H9 (cell line): ENCODE measurements around the gene ACOT13. TPM values are rescaled to one million over a fixed set of nuclear protein-coding genes. Genes with fewer than 3 reads are reported as not detected.

ENCODE experiments used
- DNase-seq: peaks from one replicate; pipeline ENCODE4 v3.0.0-alpha.2; 2017
- H2AFZ ChIP-seq: one replicate; pipeline ENCODE4 v1.6.1; 2013; ENCODE audit warnings: mild to moderate bottlenecking, low read length, control low read depth, moderate library complexity
- H2AK5ac ChIP-seq: 2 replicates; pipeline ENCODE4 v1.6.1; 2013; ENCODE audit warnings: low read length, control low read depth, mixed read lengths; ENCODE audit not compliant: insufficient read length
- H2BK120ac ChIP-seq: one replicate; pipeline ENCODE4 v1.6.1; 2013; ENCODE audit warnings: low read depth, mild to moderate bottlenecking, low read length, control low read depth, inconsistent platforms; ENCODE audit not compliant: poor library complexity, severe bottlenecking
- H2BK12ac ChIP-seq: 2 replicates; pipeline ENCODE4 v1.6.1; 2013; ENCODE audit warnings: low read length, control low read depth, mixed read lengths, low read depth; ENCODE audit not compliant: insufficient read length
- H2BK15ac ChIP-seq: 2 replicates; pipeline ENCODE4 v1.6.1; 2013; ENCODE audit warnings: low read depth, low read length, control low read depth
- H2BK20ac ChIP-seq: one replicate; pipeline ENCODE4 v1.6.1; 2013; ENCODE audit warnings: low read depth, mild to moderate bottlenecking, low read length, control low read depth, inconsistent platforms; ENCODE audit not compliant: poor library complexity, severe bottlenecking
- H2BK5ac ChIP-seq: 2 replicates; pipeline ENCODE4 v1.6.1; 2013; ENCODE audit warnings: low read length, control low read depth, mixed read lengths; ENCODE audit not compliant: insufficient read length
- H3K14ac ChIP-seq: 2 replicates; pipeline ENCODE4 v1.6.1; 2013; ENCODE audit warnings: low read length, control low read depth; ENCODE audit not compliant: insufficient read depth
- H3K18ac ChIP-seq: 2 replicates; pipeline ENCODE4 v1.6.1; 2013; ENCODE audit warnings: low read depth, mild to moderate bottlenecking, mixed read lengths, low read length, control low read depth; ENCODE audit not compliant: insufficient read length
- H3K23ac ChIP-seq: 2 replicates; pipeline ENCODE4 v1.6.1; 2013; ENCODE audit warnings: low read length, control low read depth, mixed read lengths, low read depth; ENCODE audit not compliant: insufficient read length
- H3K23me2 ChIP-seq: 2 replicates; pipeline ENCODE4 v1.6.1; 2013; ENCODE audit warnings: low read depth, mild to moderate bottlenecking, mixed read lengths, low read length, control low read depth; ENCODE audit not compliant: insufficient read length, poor library complexity, severe bottlenecking
- H3K27ac ChIP-seq: 2 replicates; pipeline ENCODE4 v1.5.1; 2013; ENCODE audit warnings: low read length, control low read depth, mixed read lengths, low read depth; ENCODE audit not compliant: insufficient read length
- H3K27me3 ChIP-seq: 2 replicates; pipeline ENCODE4 v1.6.1; 2013; ENCODE audit warnings: low read length, control low read depth, inconsistent platforms; ENCODE audit not compliant: insufficient read depth
- H3K4ac ChIP-seq: 2 replicates; pipeline ENCODE4 v1.6.1; 2013; ENCODE audit warnings: low read depth, mild to moderate bottlenecking, control low read depth, inconsistent platforms, low read length, moderate library complexity
- H3K4me1 ChIP-seq: 2 replicates; pipeline ENCODE4 v1.6.1; 2013; ENCODE audit warnings: low read length, control low read depth, inconsistent platforms; ENCODE audit not compliant: insufficient read depth
- H3K4me2 ChIP-seq: 2 replicates; pipeline ENCODE4 v1.6.1; 2013; ENCODE audit warnings: low read length, control low read depth, mixed read lengths; ENCODE audit not compliant: insufficient read length, insufficient read depth
- H3K56ac ChIP-seq: 2 replicates; pipeline ENCODE4 v1.6.1; 2013; ENCODE audit warnings: low read depth, mild to moderate bottlenecking, mixed read lengths, low read length, control low read depth; ENCODE audit not compliant: insufficient read length
- H3K79me1 ChIP-seq: 2 replicates; pipeline ENCODE4 v1.6.1; 2013; ENCODE audit warnings: low read depth, mild to moderate bottlenecking, moderate library complexity, low read length, control low read depth, inconsistent platforms; ENCODE audit not compliant: insufficient read depth, poor library complexity, severe bottlenecking
- H3K79me2 ChIP-seq: 2 replicates; pipeline ENCODE4 v1.6.1; 2013; ENCODE audit warnings: low read length, control low read depth, inconsistent platforms; ENCODE audit not compliant: insufficient read depth
- H3K9ac ChIP-seq: 2 replicates; pipeline ENCODE4 v1.6.1; 2013; ENCODE audit warnings: low read length, control low read depth, mixed read lengths; ENCODE audit not compliant: insufficient read length; ENCODE audit errors: extremely low read depth
- H3K9me3 ChIP-seq: one replicate; pipeline ENCODE4 v1.6.1; 2013; ENCODE audit warnings: low read depth, low read length, inconsistent platforms; ENCODE audit not compliant: control insufficient read depth
- H3T11ph ChIP-seq: one replicate; pipeline ENCODE4 v1.6.1; 2013; ENCODE audit warnings: mild to moderate bottlenecking, low read length, control low read depth, inconsistent platforms
- H4K20me1 ChIP-seq: one replicate; pipeline ENCODE4 v1.6.1; 2013; ENCODE audit not compliant: control insufficient read depth, insufficient read length, insufficient read depth
- H4K5ac ChIP-seq: 2 replicates; pipeline ENCODE4 v1.6.1; 2013; ENCODE audit warnings: low read depth, mild to moderate bottlenecking, mixed read lengths, low read length, control low read depth; ENCODE audit not compliant: insufficient read length
- H4K8ac ChIP-seq: replicated peaks from 2 replicates; pipeline ENCODE4 v1.6.1; 2013; ENCODE audit warnings: low read length, control low read depth, mixed read lengths, low read depth; ENCODE audit not compliant: insufficient read length
- H4K91ac ChIP-seq: 2 replicates; pipeline ENCODE4 v1.6.1; 2013; ENCODE audit warnings: low read depth, mild to moderate bottlenecking, moderate library complexity, mixed read lengths, low read length, control low read depth; ENCODE audit not compliant: insufficient read length
- H3K27ac Mint-ChIP-seq, 3 experiments: 2 replicates in 2 of 3; 3 replicates in 1 of 3; pipeline ENCODE4 v1.8.0; 2020 to 2021; ENCODE audit warnings: mixed read lengths in 3 of 3, mild to moderate bottlenecking in 1 of 3, moderate library complexity in 1 of 3
- H3K27me3 Mint-ChIP-seq: 2 replicates; pipeline ENCODE4 v1.8.0; 2021; ENCODE audit warnings: low read depth, mild to moderate bottlenecking, moderate library complexity, mixed read lengths
- H3K36me3 Mint-ChIP-seq, 3 experiments: 2 replicates in 2 of 3; 3 replicates in 1 of 3; pipeline ENCODE4 v1.8.0; 2020 to 2021; ENCODE audit warnings: low read depth in 3 of 3, mixed read lengths in 3 of 3; ENCODE audit not compliant: insufficient read depth in 1 of 3
- H3K4me1 Mint-ChIP-seq, 2 experiments: 2 replicates each; pipeline ENCODE4 v1.8.0; 2020; ENCODE audit warnings: mixed read lengths in 2 of 2
- H3K4me3 Mint-ChIP-seq, 2 experiments: 2 replicates in 1 of 2; 3 replicates in 1 of 2; pipeline ENCODE4 v1.8.0; 2020 to 2021; ENCODE audit warnings: mild to moderate bottlenecking in 2 of 2, mixed read lengths in 2 of 2, moderate library complexity in 1 of 2
- H3K9me3 Mint-ChIP-seq, 2 experiments: 2 replicates in 1 of 2; 3 replicates in 1 of 2; pipeline ENCODE4 v1.8.0; 2020; ENCODE audit warnings: mild to moderate bottlenecking in 2 of 2, mixed read lengths in 2 of 2, moderate library complexity in 1 of 2
- CTCF ChIP-seq: fragments of 200-600 bp; sonication (generic); conservative IDR thresholded peaks from 3 replicates; pipeline ENCODE4 v1.8.0; 2021; ENCODE audit warnings: antibody characterized with exemption, mild to moderate bottlenecking
- WGBS: extraction: QIAGEN DNeasy Blood & Tissue Kit; methylation state at CpG from one replicate; pipeline ENCODE4 v1.1.7; 2013; ENCODE audit warnings: missing lambda C conversion rate, low lambda C conversion rate, mixed read lengths; ENCODE audit not compliant: insufficient read length; ENCODE audit errors: extremely low coverage; 5-methylcytosine and 5-hydroxymethylcytosine counted together
- total RNA-seq: library from RNA; stranded (reverse); gene quantifications from 2 replicates; pipeline ENCODE4 v1.2.1, GENCODE V29; 2021

The ACOT13 gene
- total RNA-seq, 1 experiment from 2014 or later = 38.0 TPM

GRCh38 chr6:24620637-24621036 is 46.2 kb upstream of the ACOT13 start:
- H3K4me3 Mint-ChIP-seq = no peak overlapping the region
- H4K20me1 ChIP-seq = no peaks in the 10 kb centered on the region
- H2BK120ac ChIP-seq = no peak overlapping the region

More at GRCh38 chr6:24620637-24621036, 46.2 kb upstream of the ACOT13 start:
- H3K27ac Mint-ChIP-seq = no peak overlapping the region
- DNase-seq = no peak
- H4K5ac ChIP-seq = no peak overlapping the region
- no peak overlapping the region for H3T11ph ChIP-seq
- no CpG with 5 or more reads among the region's 3 CpGs for WGBS
- peaks cover 0 to 9% of the 10 kb centered on the region in 2 experiments; a peak in 1 of 4 replicates for H3K4me1 Mint-ChIP-seq
- H3K9ac ChIP-seq = no peak overlapping the region
- no peaks in the 10 kb centered on the region for H3K9me3 ChIP-seq
- no peak overlapping the region for H2BK12ac ChIP-seq
- no peak overlapping the region for H4K91ac ChIP-seq
- H3K14ac ChIP-seq = no peak overlapping the region
- no peak overlapping the region for H3K27ac ChIP-seq
- H3K27me3 ChIP-seq = no peaks in the 10 kb centered on the region
- no peaks in the 10 kb centered on the region for H3K9me3 Mint-ChIP-seq
- H2AFZ ChIP-seq = no peak overlapping the region
- no peak for TF ChIP-seq CTCF
- H3K4me1 ChIP-seq = no peaks in the 10 kb centered on the region
- H2AK5ac ChIP-seq = no peak overlapping the region
- no peak overlapping the region for H2BK15ac ChIP-seq
- H3K56ac ChIP-seq = no peak overlapping the region
- H3K4me2 ChIP-seq = no peak overlapping the region
- H3K79me2 ChIP-seq = no peaks in the 10 kb centered on the region
- H3K23me2 ChIP-seq = no peaks in the 10 kb centered on the region
- no peak overlapping the region for H3K4ac ChIP-seq
- no peaks in the 10 kb centered on the region for H3K36me3 Mint-ChIP-seq
- H3K27me3 Mint-ChIP-seq = no peaks in the 10 kb centered on the region
- H2BK5ac ChIP-seq = no peak overlapping the region
- no peak overlapping the region for H4K8ac ChIP-seq
- no peak overlapping the region for H3K18ac ChIP-seq
- no peaks in the 10 kb centered on the region for H3K79me1 ChIP-seq
- no peak overlapping the region for H2BK20ac ChIP-seq
- H3K23ac ChIP-seq = no peak overlapping the region
